Neural progenitor cell (in vitro differentiated cells): ENCODE measurements around the gene ARHGAP21.

Experiments used
- CTCF ChIP-seq: fragments of 200-600 bp; sonication (generic); IDR thresholded peaks from 2 replicates; pipeline ENCODE4 v1.5.1; 2017; ENCODE audit warnings: antibody characterized with exemption, mild to moderate bottlenecking
- EZH2 ChIP-seq: fragments of 200-600 bp; sonication (generic); IDR thresholded peaks from 2 replicates; pipeline ENCODE4 v1.6.1; 2017; ENCODE audit warnings: antibody characterized with exemption, mild to moderate bottlenecking, moderate library complexity
- EZH2phosphoT487 ChIP-seq: fragments of 200-600 bp; sonication (generic); IDR thresholded peaks from 2 replicates; pipeline ENCODE4 v1.6.1; 2017; ENCODE audit warnings: antibody characterized with exemption

- TF ChIP-seq EZH2 (no peak), CTCF (no peak), EZH2phosphoT487 (no peak)
These were observed 36.0 kb upstream of the ARHGAP21 start for GRCh38 chr10:24759672-24760071.
